Common myeloid progenitor, CD34-positive (primary cell): ENCODE results near the gene KRT80.

Experiments
- CTCF ChIA-PET: fragments of 350-600 bp; sonication (Branson Sonifier 250); formaldehyde crosslinking; loops from one replicate; lab custom pipeline; 2021; ENCODE audit warnings: antibody characterized with exemption; lab: Charles Lee
- POLR2A ChIA-PET: fragments of 350-600 bp; sonication (Branson Sonifier 250); formaldehyde crosslinking; loops from one replicate; lab custom pipeline; 2021; ENCODE audit warnings: antibody characterized with exemption; lab: Charles Lee
- DNase-seq, 3 donors: peaks; one replicate each; pipeline versions ENCODE4 v3.0.0 to v3.0.0-alpha.2; 2013
- H3K27ac ChIP-seq, 2 experiments: 1 replicate in 1 of 2; 2 replicates in 1 of 2; pipeline ENCODE4 v1.7.0; 2013; ENCODE audit warnings: inconsistent platforms in 2 of 2, low read length in 2 of 2, mild to moderate bottlenecking in 2 of 2, low read depth in 1 of 2, moderate library complexity in 1 of 2; ENCODE audit not compliant: severe bottlenecking in 2 of 2, insufficient read depth in 1 of 2, poor library complexity in 1 of 2
- H3K27me3 ChIP-seq, 5 experiments: replicated peaks in 2 of 5; 1 replicate in 3 of 5; 2 replicates in 2 of 5; pipeline versions ENCODE4 v1.6.1 to v1.7.0; 2013; ENCODE audit warnings: low read length in 4 of 5, mild to moderate bottlenecking in 2 of 5, moderate library complexity in 2 of 5, inconsistent platforms in 1 of 5; ENCODE audit not compliant: insufficient read depth in 5 of 5, control insufficient read depth in 4 of 5
- H3K36me3 ChIP-seq, 4 experiments: 1 replicate in 2 of 4; 2 replicates in 2 of 4; pipeline versions ENCODE4 v1.6.1 to v1.7.0; 2013; ENCODE audit warnings: low read length in 3 of 4, control low read depth in 1 of 4, mild to moderate bottlenecking in 1 of 4; ENCODE audit not compliant: control insufficient read depth in 4 of 4, insufficient read depth in 4 of 4
- H3K4me1 ChIP-seq, 4 experiments: 1 replicate in 3 of 4; 2 replicates in 1 of 4; pipeline versions ENCODE4 v1.6.1 to v1.7.1; 2013; ENCODE audit warnings: low read length in 3 of 4, mild to moderate bottlenecking in 3 of 4, control low read depth in 1 of 4, inconsistent platforms in 1 of 4, moderate library complexity in 1 of 4; ENCODE audit not compliant: control insufficient read depth in 4 of 4, insufficient read depth in 4 of 4; ENCODE audit errors: control extremely low read depth in 1 of 4
- H3K4me3 ChIP-seq, 7 experiments: 1 replicate in 4 of 7; 2 replicates in 3 of 7; pipeline versions ENCODE4 v1.5.1 to v1.7.0; 2013; ENCODE audit warnings: mild to moderate bottlenecking in 7 of 7, low read length in 6 of 7, moderate library complexity in 6 of 7, inconsistent platforms in 2 of 7, low read depth in 2 of 7, control low read depth in 1 of 7; ENCODE audit not compliant: insufficient read depth in 4 of 7, control insufficient read depth in 1 of 7; ENCODE audit errors: extremely low read depth in 1 of 7
- H3K9me3 ChIP-seq, 5 experiments: 1 replicate in 4 of 5; 2 replicates in 1 of 5; pipeline versions ENCODE4 v1.6.1 to v1.7.1; 2013; ENCODE audit warnings: low read length in 4 of 5, mild to moderate bottlenecking in 2 of 5, inconsistent platforms in 1 of 5, low read depth in 1 of 5, moderate library complexity in 1 of 5; ENCODE audit not compliant: control insufficient read depth in 4 of 5, insufficient read depth in 2 of 5; ENCODE audit errors: control extremely low read depth in 1 of 5
- WGBS: methylation state at CpG from one replicate; pipeline ENCODE4 v1.1.5; 2013; ENCODE audit not compliant: insufficient coverage; 5-methylcytosine and 5-hydroxymethylcytosine counted together

Gene KRT80

GRCh38 chr12:52228931-52229330, 37.1 kb upstream of the KRT80 start:
- Histone ChIP-seq H3K27ac (no peak overlapping the region), H3K36me3 (no peaks in the 10 kb centered on the region), H3K9me3 (peaks cover 0 to 6% (median 0%) of the 10 kb centered on the region in 5 experiments), H3K4me1 (peaks cover 0 to 8% (median 1%) of the 10 kb centered on the region in 4 experiments), H3K4me3 (no peak overlapping the region), H3K27me3 (peaks cover 5 to 52% (median 24%) of the 10 kb centered on the region in 5 experiments)
- POLR2A ChIA-PET = no interaction called here
- CTCF ChIA-PET = interaction anchor here (0.7 to 2.3 kb wide), 6 partner anchors 9 to 90 kb away, joined by 3 to 10 read pairs (median 4); no protein-coding TSS in a partner anchor
- DNase-seq = no peak
- WGBS = 93% methylated on average over 5 of the region's 6 CpGs

- no peak for DNase-seq
- no CpG with 5 or more reads among the region's 3 CpGs for WGBS
- H3K27ac ChIP-seq = no peak overlapping the region
- POLR2A ChIA-PET = no interaction called here
- no peak overlapping the region for H3K4me3 ChIP-seq
- H3K27me3 ChIP-seq = peaks cover 5 to 48% (median 21%) of the 10 kb centered on the region in 5 experiments
- CTCF ChIA-PET = no interaction called here
- H3K36me3 ChIP-seq = no peaks in the 10 kb centered on the region
- peaks cover 0 to 7% (median under 1%) of the 10 kb centered on the region in 5 experiments for H3K9me3 ChIP-seq
- H3K4me1 ChIP-seq = peaks cover 0 to 6% (median under 1%) of the 10 kb centered on the region in 4 experiments
These were observed 36.6 kb upstream of the KRT80 start for GRCh38 chr12:52228366-52228765.

GRCh38 chr12:52227606-52228166, 35.9 kb upstream of the KRT80 start:
- CTCF ChIA-PET = interaction anchor here (1.3 to 1.4 kb wide), 2 partner anchors 12 to 50 kb away, joined by 5 read pairs; no protein-coding TSS in a partner anchor
- DNase-seq = no peak
- WGBS = no CpG with 5 or more reads among the region's 5 CpGs

GRCh38 chr12:52226446-52226845, 34.6 kb upstream of the KRT80 start:
- peaks cover 0 to 7% (median 3%) of the 10 kb centered on the region in 5 experiments for H3K9me3 ChIP-seq
- ChIA-PET POLR2A (no interaction called here), CTCF (interaction anchor here (1.1 to 4.0 kb wide), 6 partner anchors 11 to 61 kb away, joined by 3 to 20 read pairs (median 5); no protein-coding TSS in a partner anchor)
- no peak overlapping the region for H3K4me3 ChIP-seq
- H3K27me3 ChIP-seq = peaks cover 5 to 31% (median 11%) of the 10 kb centered on the region in 5 experiments
- H3K36me3 ChIP-seq = no peaks in the 10 kb centered on the region
- no peak for DNase-seq
- 97% methylated on average over 3 of the region's 4 CpGs for WGBS
- no peaks in the 10 kb centered on the region for H3K4me1 ChIP-seq
- no peak overlapping the region for H3K27ac ChIP-seq

More at GRCh38 chr12:52227606-52228166, 35.9 kb upstream of the KRT80 start:
- peaks cover 5 to 42% (median 20%) of the 10 kb centered on the region in 5 experiments for H3K27me3 ChIP-seq
- H3K4me1 ChIP-seq = no peaks in the 10 kb centered on the region
- POLR2A ChIA-PET = no interaction called here
- peaks cover 0 to 7% (median 3%) of the 10 kb centered on the region in 5 experiments for H3K9me3 ChIP-seq
- H3K36me3 ChIP-seq = no peaks in the 10 kb centered on the region
- no peak overlapping the region for H3K27ac ChIP-seq
- H3K4me3 ChIP-seq = no peak overlapping the region

GRCh38 chr12:52225752-52226151, 33.9 kb upstream of the KRT80 start:
- ChIA-PET CTCF (interaction anchor here (1.1 to 4.0 kb wide), 9 partner anchors 11 to 103 kb away, joined by 3 to 20 read pairs (median 4); no protein-coding TSS in a partner anchor), POLR2A (interaction anchor here (0.7 kb wide), 1 partner anchor 1521 kb away, joined by 3 read pairs; no protein-coding TSS in a partner anchor)
- 100% methylated on average over 3 of the region's 4 CpGs for WGBS
- Histone ChIP-seq H3K27me3 (peaks cover 4 to 24% (median 10%) of the 10 kb centered on the region in 5 experiments), H3K4me3 (no peak overlapping the region), H3K4me1 (no peaks in the 10 kb centered on the region), H3K36me3 (no peaks in the 10 kb centered on the region), H3K27ac (no peak overlapping the region), H3K9me3 (peaks cover 0 to 7% (median 3%) of the 10 kb centered on the region in 5 experiments)
- no peak for DNase-seq

GRCh38 chr12:52224151-52224550, 32.3 kb upstream of the KRT80 start:
- Histone ChIP-seq H3K4me1 (no peaks in the 10 kb centered on the region), H3K9me3 (peaks cover 0 to 7% (median 3%) of the 10 kb centered on the region in 5 experiments), H3K27ac (no peak overlapping the region), H3K36me3 (no peaks in the 10 kb centered on the region), H3K4me3 (no peak overlapping the region), H3K27me3 (peaks cover 2 to 14% (median 7%) of the 10 kb centered on the region in 5 experiments)
- POLR2A ChIA-PET = interaction anchor here (0.8 kb wide), 1 partner anchor 53 kb away, joined by 3 read pairs; no protein-coding TSS in a partner anchor
- CTCF ChIA-PET = interaction anchor here (1.3 to 4.0 kb wide), 5 partner anchors 13 to 104 kb away, joined by 3 to 20 read pairs (median 4); no protein-coding TSS in a partner anchor
- no peak for DNase-seq
- WGBS = 93% methylated on average over 2 of the region's 3 CpGs
